GM21723 (cell line): ENCODE measurements around the gene EFCAB8.

ENCODE experiments used
- ATAC-seq: cut with Tn5 transposase; IDR thresholded peaks from one replicate; pipeline ENCODE4 v1.9.1; 2021; ENCODE audit warnings: mild to moderate bottlenecking, moderate library complexity; ENCODE audit not compliant: unreplicated experiment

The EFCAB8 gene

GRCh38 chr20:32858701-32859372 is at the start of gene EFCAB8:
Gene EFCAB8, plus strand, starts transcription at chr20:32858923. Its CDS starts 4,870 bp downstream, at chr20:32863793.
- ATAC-seq: no peak

- ATAC-seq: no peak
Observed at GRCh38 chr20:32809907-32810306, 48.8 kb upstream of the EFCAB8 start.

- no peak for ATAC-seq
Observed at GRCh38 chr20:32810941-32811340, 47.8 kb upstream of the EFCAB8 start.

GRCh38 chr20:32811886-32812285 is 46.8 kb upstream of the EFCAB8 start:
- ATAC-seq: no peak

- peak; percentile 63 for ATAC-seq
Observed at GRCh38 chr20:32819992-32820697, 38.6 kb upstream of the EFCAB8 start.

GRCh38 chr20:32820698-32821377 is 37.9 kb upstream of the EFCAB8 start:
- ATAC-seq: no peak

GRCh38 chr20:32822225-32822624 is 36.5 kb upstream of the EFCAB8 start:
- no peak for ATAC-seq

GRCh38 chr20:32823078-32823477 is 35.6 kb upstream of the EFCAB8 start:
- ATAC-seq: no peak

- no peak for ATAC-seq
Observed at GRCh38 chr20:32823737-32824588, 34.8 kb upstream of the EFCAB8 start.

GRCh38 chr20:32828029-32828680 is 30.6 kb upstream of the EFCAB8 start:
- no peak for ATAC-seq

- ATAC-seq: no peak
Observed at GRCh38 chr20:32829311-32830005, 29.3 kb upstream of the EFCAB8 start.

- ATAC-seq: no peak
Observed at GRCh38 chr20:32830437-32830836, 28.3 kb upstream of the EFCAB8 start.

- ATAC-seq: no peak
Observed at GRCh38 chr20:32831982-32832381, 26.7 kb upstream of the EFCAB8 start.

- ATAC-seq: no peak
Observed at GRCh38 chr20:32832664-32833063, 26.1 kb upstream of the EFCAB8 start.

GRCh38 chr20:32834972-32835371 is 23.8 kb upstream of the EFCAB8 start:
- ATAC-seq: no peak

GRCh38 chr20:32837157-32837556 is 21.6 kb upstream of the EFCAB8 start:
- ATAC-seq: no peak

- no peak for ATAC-seq
Observed at GRCh38 chr20:32839227-32839981, 19.3 kb upstream of the EFCAB8 start.

GRCh38 chr20:32839982-32840285 is 18.8 kb upstream of the EFCAB8 start:
- ATAC-seq: no peak

GRCh38 chr20:32841174-32841573 is 17.5 kb upstream of the EFCAB8 start:
- no peak for ATAC-seq
